KBM-7 (cell line): ENCODE measurements around the gene ITSN2.
"Not testable (repeated sequence)": the region's sequence is repeated elsewhere in the genome, so short reads cannot be mapped to it uniquely, and the experiment has no call there.

Source experiments
- DNase-seq: peaks from one replicate; pipeline ENCODE4 v3.0.0-alpha.2; 2015
- in situ Hi-C: fragments of 300-500 bp; cut with MboI; formaldehyde crosslinking; loops from 2 replicates; pipeline ENCODE4 v1.14.3; 2020; ENCODE audit warnings: low sequenced_read_pairs, low pct_unique_long_range_greater_than_20kb, mixed read lengths

ITSN2 gene

GRCh38 chr2:24360050-24360962 lies at the start of gene ITSN2:
ITSN2 (minus strand) TSS chr2:24360536; CDS start chr2:24328082, 32,454 bp downstream.
- in situ Hi-C loops, result no loop called here
- peak; percentile 87 for DNase-seq

DNA sequence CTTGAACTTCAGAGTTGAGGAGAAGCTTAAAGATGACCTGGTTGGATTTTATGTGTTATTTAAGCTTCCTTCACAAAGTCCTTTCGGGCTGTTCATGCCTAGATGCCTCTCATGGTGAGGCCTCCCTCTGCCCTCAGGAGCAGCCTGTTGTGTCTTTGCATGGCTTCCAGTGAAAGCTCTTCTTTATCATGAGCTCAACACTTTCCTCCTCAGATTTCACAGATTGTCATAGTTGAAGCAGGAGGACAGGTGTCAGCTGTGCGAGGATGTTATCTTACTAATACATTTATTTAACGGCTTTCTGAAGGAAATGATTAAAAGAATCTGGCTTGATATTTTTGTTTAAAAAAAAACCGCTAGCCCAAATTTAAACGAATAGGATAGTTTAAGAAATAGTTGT lies 48.8 kb upstream of the ITSN2 start:
- no peak for DNase-seq
- in situ Hi-C loops, result loop anchor here (25.0 kb wide), 1 partner anchor 428 kb away; no protein-coding TSS in a partner anchor

- in situ Hi-C loops, result loop anchor here (25.0 kb wide), 1 partner anchor 429 kb away; no protein-coding TSS in a partner anchor
- not testable (repeated sequence) for DNase-seq
Observed at GRCh38 chr2:24408704-24409103, 48.4 kb upstream of the ITSN2 start.

DNA sequence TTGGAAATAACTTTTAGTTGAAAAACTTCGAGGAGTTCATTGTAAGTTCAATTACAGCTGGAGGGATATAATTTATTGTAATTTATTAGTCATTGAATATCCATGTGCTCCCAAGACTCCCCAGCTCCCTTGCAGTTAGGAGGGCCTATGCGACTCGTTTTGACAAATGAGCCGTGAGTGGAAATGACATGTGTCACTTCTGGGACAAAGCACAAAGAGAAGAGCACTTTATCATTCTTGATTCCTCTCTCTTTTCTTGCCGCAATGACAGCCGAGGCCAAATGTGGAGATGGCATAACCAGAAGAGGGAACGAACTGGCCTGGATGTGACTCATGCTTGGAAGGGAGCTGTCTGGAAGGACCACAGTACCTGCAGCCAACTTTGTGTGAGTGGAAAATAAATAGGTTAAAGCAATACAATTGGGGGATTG lies 44.2 kb upstream of the ITSN2 start:
- in situ Hi-C loops, result loop anchor here (25.0 kb wide), 1 partner anchor 433 kb away; no protein-coding TSS in a partner anchor
- DNase-seq, result no peak

DNA sequence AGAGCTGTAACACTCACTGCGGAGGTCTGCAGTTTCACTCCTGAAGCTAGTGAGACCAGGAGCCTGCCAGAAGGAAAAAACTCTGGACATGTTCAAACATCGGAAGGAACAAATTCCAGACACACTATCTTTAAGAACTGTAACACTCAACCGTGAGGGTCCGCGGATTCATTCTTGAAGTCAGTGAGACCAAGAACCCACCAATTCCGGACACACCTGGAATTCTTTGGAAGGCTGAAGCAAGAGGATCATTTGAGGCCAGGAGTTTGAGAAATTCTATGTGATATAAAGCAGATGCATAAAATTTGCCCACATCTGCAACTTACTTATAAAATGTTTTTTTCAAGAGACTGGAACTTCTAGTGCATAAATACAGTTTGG lies 43.5 kb upstream of the ITSN2 start:
- no peak for DNase-seq
- in situ Hi-C loops, result loop anchor here (25.0 kb wide), 1 partner anchor 433 kb away; no protein-coding TSS in a partner anchor

GRCh38 chr2:24403168-24403831 lies 43.0 kb upstream of the ITSN2 start:
- DNase-seq, result no peak
- in situ Hi-C loops, result loop anchor here (25.0 kb wide), 1 partner anchor 434 kb away; no protein-coding TSS in a partner anchor

- DNase-seq, result no peak
- in situ Hi-C loops, result loop anchor here (25.0 kb wide), 1 partner anchor 435 kb away; no protein-coding TSS in a partner anchor
Observed at GRCh38 chr2:24402242-24403097, 42.1 kb upstream of the ITSN2 start.

- DNase-seq, result no peak
- in situ Hi-C loops, result loop anchor here (25.0 kb wide), 1 partner anchor 437 kb away; no protein-coding TSS in a partner anchor
Observed at GRCh38 chr2:24400207-24400907, 40.0 kb upstream of the ITSN2 start.

DNA sequence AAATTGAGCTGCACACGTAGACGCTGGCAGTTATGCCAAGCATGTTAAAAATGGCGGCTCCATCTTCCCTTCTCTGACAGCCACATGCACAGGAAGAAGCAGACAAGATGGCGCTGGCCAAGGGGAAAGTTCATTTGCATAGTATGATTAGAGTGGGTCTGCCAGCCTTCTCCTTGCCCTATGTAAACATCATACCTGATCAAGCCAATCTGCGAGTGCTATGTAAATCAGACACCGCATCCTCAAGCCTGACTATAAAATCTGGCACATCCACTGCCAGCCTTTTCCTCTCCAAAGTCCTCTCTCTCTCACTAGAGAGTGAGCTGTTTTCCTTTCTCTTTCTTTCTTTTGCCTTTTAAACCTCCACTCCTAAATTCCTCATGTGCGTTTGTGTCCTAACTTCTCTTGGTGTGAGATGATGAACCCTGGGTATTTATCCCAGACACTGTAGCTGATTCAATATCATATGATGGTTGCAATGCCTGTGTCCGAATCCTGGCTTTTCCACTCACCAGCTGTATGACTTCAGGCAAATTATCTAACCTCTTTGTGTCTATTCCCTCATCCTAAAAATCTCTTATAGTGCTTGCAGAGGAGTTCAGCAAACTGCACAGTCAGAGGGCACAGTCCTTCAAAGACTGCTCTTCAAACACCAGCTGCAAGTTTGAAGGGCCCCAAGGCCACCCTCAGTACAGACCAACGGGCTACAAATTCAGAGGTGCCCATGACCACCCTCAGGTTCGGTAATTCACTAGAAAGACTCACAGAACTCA lies 39.3 kb upstream of the ITSN2 start:
- in situ Hi-C loops, result loop anchor here (25.0 kb wide), 1 partner anchor 438 kb away; no protein-coding TSS in a partner anchor
- no peak for DNase-seq

- in situ Hi-C loops, result no loop called here
- no peak for DNase-seq
Observed at GRCh38 chr2:24394998-24395397, 34.7 kb upstream of the ITSN2 start.

DNA sequence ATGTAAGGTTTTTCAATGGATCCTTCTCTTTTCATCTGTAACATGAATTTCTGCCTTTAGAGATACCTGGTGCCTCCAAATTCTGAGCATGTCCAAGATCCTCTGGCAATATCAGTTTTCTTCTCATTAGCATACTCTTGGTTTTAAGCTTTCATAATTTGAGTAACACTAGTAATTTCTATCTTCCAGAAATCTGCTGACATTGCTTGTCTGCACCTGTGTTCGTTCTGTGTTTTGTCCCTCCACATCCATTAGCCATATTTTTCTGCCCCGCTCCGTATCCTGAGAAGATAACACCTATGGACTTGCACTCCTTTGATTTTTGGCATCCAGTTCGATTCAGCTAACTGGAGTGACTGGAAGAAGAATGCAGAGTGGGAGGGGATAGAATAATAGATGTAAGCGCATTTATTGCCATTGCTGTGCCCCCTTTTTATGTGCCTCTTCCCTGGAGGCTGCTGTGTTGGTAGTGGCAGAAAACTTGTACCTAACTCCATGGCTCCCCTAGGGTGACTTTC lies 32.3 kb upstream of the ITSN2 start:
- DNase-seq, result no peak
- in situ Hi-C loops, result no loop called here

GRCh38 chr2:24385366-24385765 lies 25.0 kb upstream of the ITSN2 start:
- in situ Hi-C loops, result no loop called here
- no peak for DNase-seq

GRCh38 chr2:24382363-24383073 lies 22.2 kb upstream of the ITSN2 start:
- peak; percentile 74 for DNase-seq
- in situ Hi-C loops, result no loop called here

GRCh38 chr2:24380820-24381219 lies 20.5 kb upstream of the ITSN2 start:
- DNase-seq, result no peak
- in situ Hi-C loops, result no loop called here

DNA sequence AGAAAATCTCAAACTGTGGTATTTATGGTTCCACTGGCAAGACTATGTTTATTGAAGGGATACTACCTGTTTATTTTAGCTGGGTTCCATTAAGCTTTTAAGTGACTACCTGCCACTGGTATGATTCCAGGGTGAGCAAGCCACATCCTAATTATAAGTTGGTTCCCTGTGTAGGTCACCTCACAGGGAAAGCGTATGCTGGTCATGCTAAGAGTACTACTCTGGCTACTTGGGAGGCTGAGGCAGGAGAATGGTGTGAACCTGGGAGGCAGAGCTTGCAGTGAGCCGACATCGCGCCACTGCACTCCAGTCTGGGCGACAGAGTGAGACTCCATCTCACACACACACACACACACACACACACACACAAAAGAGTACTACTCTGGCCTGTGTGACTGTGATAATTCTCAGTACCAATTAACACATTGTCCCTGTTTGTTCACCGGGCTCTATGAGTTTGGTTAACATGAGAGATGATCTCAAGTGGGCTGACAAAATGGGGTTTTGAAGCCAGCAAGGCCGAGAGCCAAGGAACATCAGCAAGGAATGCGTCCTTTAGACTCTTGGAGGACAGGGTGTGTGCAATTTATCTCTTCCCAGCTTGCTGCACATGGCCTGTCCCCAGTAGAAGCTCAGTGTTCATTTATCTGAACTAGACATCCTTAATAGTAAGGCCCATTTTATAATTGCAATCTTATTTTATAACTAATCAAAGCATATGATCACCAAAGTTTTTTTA lies 15.2 kb upstream of the ITSN2 start:
- DNase-seq, result no peak
- in situ Hi-C loops, result no loop called here

DNA sequence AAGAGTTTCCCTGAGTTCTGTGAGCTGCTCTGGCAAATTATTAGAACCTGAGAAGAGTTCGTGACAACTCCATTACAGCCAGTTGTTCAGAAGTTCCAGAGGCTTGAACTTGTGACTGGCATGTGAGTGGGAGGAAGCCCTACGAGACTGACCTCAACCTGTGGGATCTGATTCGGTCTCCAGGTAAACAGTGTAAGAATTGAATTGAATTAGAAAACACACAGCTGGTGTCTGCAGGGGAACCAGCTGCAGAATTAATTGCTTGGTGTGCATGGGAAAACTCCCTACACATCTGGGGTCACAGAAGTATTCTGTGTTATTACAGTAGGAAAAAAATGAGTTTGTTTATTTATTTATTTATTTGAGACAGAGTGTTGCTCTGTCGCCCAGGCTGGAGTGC lies 14.0 kb upstream of the ITSN2 start:
- in situ Hi-C loops, result no loop called here
- DNase-seq, result no peak
